Measurements from ENCODE around the gene MAP6.

DNA sequence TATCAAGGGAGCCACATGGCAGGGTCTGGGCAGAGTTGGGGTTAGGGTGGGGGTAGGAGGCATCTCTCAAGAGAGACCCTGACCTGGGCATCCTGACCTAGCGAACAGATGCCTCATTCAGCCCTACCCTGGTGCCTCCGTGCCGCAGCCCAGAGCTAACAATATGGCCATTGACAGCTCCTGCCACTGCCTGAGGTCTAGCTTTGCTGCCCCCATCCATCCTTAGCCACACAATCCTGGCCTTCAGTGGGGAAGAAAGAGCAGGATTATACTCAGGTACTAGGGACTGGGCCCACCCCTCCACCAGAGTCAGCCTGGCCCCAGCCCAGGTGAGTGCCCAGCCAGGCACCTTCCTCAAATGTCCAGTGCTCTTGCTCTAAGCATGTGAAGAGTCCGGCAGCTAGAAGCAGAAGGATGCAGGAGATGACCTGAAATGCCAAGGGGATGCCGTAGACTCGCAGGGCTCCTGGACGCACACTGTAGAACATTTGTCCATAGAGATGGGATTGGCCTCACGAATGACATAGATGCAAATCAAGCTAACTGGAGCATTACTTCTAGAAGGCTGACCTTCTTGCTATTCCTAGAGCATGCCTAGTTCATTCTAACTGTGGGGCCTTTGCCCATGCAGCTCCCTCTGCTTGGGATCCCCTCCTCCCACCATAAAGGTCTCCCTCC, 120.1 kb downstream of the MAP6 start:
- TF ChIP-seq CTCF (conservative IDR thresholded peaks at IDR 0.05) = no peak
- TF ChIP-seq EZH2 (IDR thresholded peaks at IDR 0.05; ENCODE audit: low read depth) = no peak

Data from PC-9 (cell line).